DND-41 (cell line): Measurements from ENCODE around the gene RAB11FIP5.

ENCODE experiments used
- ATAC-seq: fragments of 200-7000 bp; cut with Tn5 transposase; 3 replicates; pipeline ENCODE4 v1.9.1; 2021; ENCODE audit warnings: low read depth; ENCODE audit not compliant: insufficient read depth
- DNase-seq: peaks from one replicate; pipeline ENCODE4 v3.0.0-alpha.2; 2020
- H2AFZ ChIP-seq: 2 replicates; pipeline ENCODE4 v1.6.0; 2012; ENCODE audit warnings: low read depth, low read length
- H3K27ac ChIP-seq: 2 replicates; pipeline ENCODE4 v1.5.1; 2012; ENCODE audit warnings: low read length, inconsistent platforms
- H3K27me3 ChIP-seq: fragments of 200-600 bp; sonication (generic); 2 replicates; pipeline ENCODE4 v1.6.0; 2012; ENCODE audit warnings: low read length, mild to moderate bottlenecking, inconsistent platforms; ENCODE audit not compliant: insufficient read depth, poor library complexity
- H3K36me3 ChIP-seq: 2 replicates; pipeline ENCODE4 v1.5.1; 2012; ENCODE audit warnings: low read length, inconsistent platforms; ENCODE audit not compliant: insufficient read depth
- H3K4me1 ChIP-seq: 2 replicates; pipeline ENCODE4 v1.5.1; 2012; ENCODE audit warnings: mild to moderate bottlenecking, low read length; ENCODE audit not compliant: insufficient read depth
- H3K4me2 ChIP-seq: 2 replicates; pipeline ENCODE4 v1.6.0; 2012; ENCODE audit warnings: mild to moderate bottlenecking, moderate library complexity, low read length, inconsistent platforms; ENCODE audit not compliant: insufficient read depth
- H3K4me3 ChIP-seq, 2 experiments: fragments of 200-600 bp in 1 of 2; shearing (Covaris generic) in 1 of 2; 2 replicates each; pipeline ENCODE4 v1.5.1; 2012 to 2016; ENCODE audit warnings: inconsistent platforms in 2 of 2, low read length in 2 of 2, mild to moderate bottlenecking in 2 of 2, low read depth in 1 of 2, moderate library complexity in 1 of 2
- H3K79me2 ChIP-seq: 2 replicates; pipeline ENCODE4 v1.6.0; 2012; ENCODE audit warnings: low read length, inconsistent platforms; ENCODE audit not compliant: insufficient read depth
- H3K9ac ChIP-seq: 2 replicates; pipeline ENCODE4 v1.6.0; 2012; ENCODE audit warnings: low read depth, mild to moderate bottlenecking, inconsistent platforms, low read length, moderate library complexity
- H3K9me3 ChIP-seq: 2 replicates; pipeline ENCODE4 v1.5.1; 2012; ENCODE audit warnings: low read length, moderate library complexity, mild to moderate bottlenecking, inconsistent platforms; ENCODE audit not compliant: insufficient read depth, severe bottlenecking
- H4K20me1 ChIP-seq: 2 replicates; pipeline ENCODE4 v1.6.0; 2012; ENCODE audit warnings: low read length; ENCODE audit not compliant: insufficient read depth
- EZH2 ChIP-seq: IDR thresholded peaks from 3 replicates; pipeline ENCODE4 v1.6.1; 2012; ENCODE audit warnings: borderline replicate concordance, low read depth, mild to moderate bottlenecking, moderate library complexity, low read length, inconsistent platforms; ENCODE audit not compliant: severe bottlenecking
- TF ChIP-seq, protein P1 (sequence below): IDR thresholded peaks from 2 replicates; pipeline ENCODE4 v1.5.1; 2012; ENCODE audit warnings: borderline replicate concordance, low read length, moderate library complexity, mild to moderate bottlenecking; ENCODE audit not compliant: poor library complexity, severe bottlenecking; ENCODE audit errors: extremely low read depth

RAB11FIP5 gene

GRCh38 chr2:73083886-73084800, 28.6 kb downstream of the RAB11FIP5 start:
- H3K36me3 ChIP-seq = no peaks in the 10 kb centered on the region
- no peak for ATAC-seq
- H3K9ac ChIP-seq = no peak overlapping the region
- no peaks in the 10 kb centered on the region for H3K9me3 ChIP-seq
- peaks cover 4% of the 10 kb centered on the region for H3K27me3 ChIP-seq
- no peaks in the 10 kb centered on the region for H4K20me1 ChIP-seq
- no peaks in the 10 kb centered on the region for H3K79me2 ChIP-seq
- DNase-seq = no peak
- H3K27ac ChIP-seq = no peak overlapping the region
- no peak overlapping the region for H2AFZ ChIP-seq
- no peak for TF ChIP-seq EZH2
- TF ChIP-seq, protein P1, sequence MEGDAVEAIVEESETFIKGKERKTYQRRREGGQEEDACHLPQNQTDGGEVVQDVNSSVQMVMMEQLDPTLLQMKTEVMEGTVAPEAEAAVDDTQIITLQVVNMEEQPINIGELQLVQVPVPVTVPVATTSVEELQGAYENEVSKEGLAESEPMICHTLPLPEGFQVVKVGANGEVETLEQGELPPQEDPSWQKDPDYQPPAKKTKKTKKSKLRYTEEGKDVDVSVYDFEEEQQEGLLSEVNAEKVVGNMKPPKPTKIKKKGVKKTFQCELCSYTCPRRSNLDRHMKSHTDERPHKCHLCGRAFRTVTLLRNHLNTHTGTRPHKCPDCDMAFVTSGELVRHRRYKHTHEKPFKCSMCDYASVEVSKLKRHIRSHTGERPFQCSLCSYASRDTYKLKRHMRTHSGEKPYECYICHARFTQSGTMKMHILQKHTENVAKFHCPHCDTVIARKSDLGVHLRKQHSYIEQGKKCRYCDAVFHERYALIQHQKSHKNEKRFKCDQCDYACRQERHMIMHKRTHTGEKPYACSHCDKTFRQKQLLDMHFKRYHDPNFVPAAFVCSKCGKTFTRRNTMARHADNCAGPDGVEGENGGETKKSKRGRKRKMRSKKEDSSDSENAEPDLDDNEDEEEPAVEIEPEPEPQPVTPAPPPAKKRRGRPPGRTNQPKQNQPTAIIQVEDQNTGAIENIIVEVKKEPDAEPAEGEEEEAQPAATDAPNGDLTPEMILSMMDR = no peak
- no peaks in the 10 kb centered on the region for H3K4me1 ChIP-seq
- H3K4me3 ChIP-seq = no peak overlapping the region
- no peak overlapping the region for H3K4me2 ChIP-seq

DNA sequence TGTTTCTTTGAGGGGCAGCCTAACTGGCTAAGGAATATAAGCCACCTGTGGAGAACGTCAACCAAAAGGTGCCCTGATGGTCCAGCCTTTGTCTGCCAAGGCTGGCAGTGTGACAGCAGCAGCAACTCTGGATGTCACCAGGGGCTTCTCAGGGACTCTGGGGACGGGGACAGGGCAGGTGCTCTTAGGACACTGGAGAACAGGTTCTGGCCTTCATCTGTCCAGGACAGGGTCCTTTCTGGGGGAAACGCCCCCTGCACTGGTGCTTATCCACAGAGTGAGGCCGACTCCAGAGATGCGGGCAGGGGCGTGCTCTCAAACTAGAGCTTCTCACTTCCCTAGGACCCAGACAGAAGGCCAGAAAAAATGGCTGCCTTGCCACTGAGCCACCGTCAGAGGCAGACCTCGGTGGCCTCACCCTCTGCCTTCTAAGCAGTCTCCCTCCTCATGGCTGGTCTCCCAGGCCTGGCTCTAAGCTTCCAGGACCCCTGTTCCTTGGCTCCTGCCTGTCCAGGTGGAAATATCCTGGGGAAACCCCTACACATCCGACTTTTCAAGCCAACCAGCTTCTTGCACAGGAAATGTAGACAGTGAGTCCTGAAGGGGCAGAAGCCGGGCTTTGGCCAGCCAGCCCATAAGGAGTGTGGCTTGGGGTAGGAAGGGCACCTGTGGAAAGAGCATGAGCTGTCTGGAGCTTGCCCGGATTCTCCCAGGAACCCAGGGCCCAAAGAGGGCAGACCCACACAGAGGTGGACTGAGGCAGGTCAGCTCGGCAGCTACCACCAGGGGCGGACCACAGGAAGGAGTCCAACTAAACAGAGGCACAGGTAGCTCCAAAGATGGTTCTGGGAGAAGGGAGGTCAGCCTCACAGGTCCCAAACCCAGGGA, 30.0 kb downstream of the RAB11FIP5 start:
- DNase-seq = no peak
- Histone ChIP-seq H3K27ac (no peak overlapping the region), H3K4me2 (no peak overlapping the region), H3K36me3 (no peaks in the 10 kb centered on the region), H3K4me3 (no peak overlapping the region), H4K20me1 (no peaks in the 10 kb centered on the region), H3K27me3 (peaks cover 15% of the 10 kb centered on the region), H3K79me2 (no peaks in the 10 kb centered on the region), H3K9me3 (no peaks in the 10 kb centered on the region), H3K4me1 (no peaks in the 10 kb centered on the region), H3K9ac (no peak overlapping the region), H2AFZ (no peak overlapping the region)
- ATAC-seq = no peak
- TF ChIP-seq EZH2 = no peak
- TF ChIP-seq, protein P1 = no peak

DNA sequence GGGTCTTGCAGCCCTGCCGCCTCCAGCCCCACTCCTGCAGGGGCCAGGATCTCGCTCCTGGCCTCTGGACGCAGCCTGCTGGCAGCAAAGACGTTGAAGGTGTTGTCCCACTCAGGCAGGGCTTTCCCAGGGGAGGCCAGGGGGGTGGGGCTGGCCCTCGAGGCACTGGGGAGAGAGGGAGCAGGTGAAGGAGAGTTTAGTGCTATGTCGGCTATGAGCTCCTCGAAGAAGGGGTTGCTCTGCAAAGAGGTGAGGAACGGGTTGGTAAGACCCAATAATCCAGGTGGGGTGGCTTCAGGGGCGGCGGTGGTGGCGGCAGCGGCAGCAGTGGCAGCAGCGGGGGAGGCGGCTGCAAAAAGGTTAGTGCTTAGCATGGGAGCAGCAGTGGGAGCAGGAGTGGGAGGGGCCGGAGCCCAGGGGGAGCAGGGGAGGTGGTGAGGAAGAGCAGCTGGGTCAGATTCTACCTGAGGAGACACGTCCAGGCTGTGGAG, 31.5 kb downstream of the RAB11FIP5 start:
- Histone ChIP-seq H3K4me1 (no peaks in the 10 kb centered on the region), H3K27ac (no peak overlapping the region), H3K4me2 (no peak overlapping the region), H2AFZ (no peak overlapping the region), H4K20me1 (no peaks in the 10 kb centered on the region), H3K36me3 (no peaks in the 10 kb centered on the region), H3K4me3 (no peak overlapping the region), H3K27me3 (peaks cover 25% of the 10 kb centered on the region), H3K9ac (no peak overlapping the region), H3K9me3 (no peaks in the 10 kb centered on the region), H3K79me2 (no peaks in the 10 kb centered on the region)
- DNase-seq = no peak
- no peak for ATAC-seq
- TF ChIP-seq EZH2 = no peak
- TF ChIP-seq, protein P1 = no peak
